Body of pancreas (tissue), 4 donors: ENCODE results near the gene ING4.

Experiments
- POLR2A ChIP-seq, 3 donors: fragments of 450-650 bp; IDR thresholded peaks; one replicate each; pipeline ENCODE4 v1.6.1; 2016; ENCODE audit warnings: antibody characterized with exemption in 3 of 3, mild to moderate bottlenecking in 2 of 3
- TF ChIP-seq, protein P1 (sequence below), 7 experiments: fragments of 450-650 bp in 4 of 7; fragments of 200-600 bp in 3 of 7; sonication (generic) in 3 of 7; IDR thresholded peaks; one replicate each; pipeline ENCODE4 v1.5.1; 2016 to 2019; ENCODE audit warnings: antibody characterized with exemption in 7 of 7

DNA sequence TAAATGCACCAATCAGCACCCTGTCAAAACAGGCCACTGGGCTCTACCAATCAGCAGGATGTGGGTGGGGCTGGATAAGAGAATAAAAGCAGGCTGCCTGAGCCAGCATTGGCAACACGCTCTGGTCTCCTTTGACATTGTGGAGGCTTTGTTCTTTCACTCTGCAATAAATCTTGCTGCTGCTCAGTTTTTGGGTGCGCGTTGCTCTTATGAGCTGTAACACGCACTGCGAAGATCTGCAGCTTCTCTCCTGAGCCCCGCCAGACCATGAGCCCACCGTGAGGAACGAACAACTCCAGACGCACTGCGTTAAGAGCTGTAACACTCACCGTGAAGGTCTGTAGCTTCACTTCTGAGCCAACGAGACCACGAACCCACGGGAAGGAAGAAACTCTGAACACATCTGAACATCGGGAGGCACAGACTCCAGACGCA lies 46.1 kb upstream of the ING4 start:
- TF ChIP-seq, protein P1, sequence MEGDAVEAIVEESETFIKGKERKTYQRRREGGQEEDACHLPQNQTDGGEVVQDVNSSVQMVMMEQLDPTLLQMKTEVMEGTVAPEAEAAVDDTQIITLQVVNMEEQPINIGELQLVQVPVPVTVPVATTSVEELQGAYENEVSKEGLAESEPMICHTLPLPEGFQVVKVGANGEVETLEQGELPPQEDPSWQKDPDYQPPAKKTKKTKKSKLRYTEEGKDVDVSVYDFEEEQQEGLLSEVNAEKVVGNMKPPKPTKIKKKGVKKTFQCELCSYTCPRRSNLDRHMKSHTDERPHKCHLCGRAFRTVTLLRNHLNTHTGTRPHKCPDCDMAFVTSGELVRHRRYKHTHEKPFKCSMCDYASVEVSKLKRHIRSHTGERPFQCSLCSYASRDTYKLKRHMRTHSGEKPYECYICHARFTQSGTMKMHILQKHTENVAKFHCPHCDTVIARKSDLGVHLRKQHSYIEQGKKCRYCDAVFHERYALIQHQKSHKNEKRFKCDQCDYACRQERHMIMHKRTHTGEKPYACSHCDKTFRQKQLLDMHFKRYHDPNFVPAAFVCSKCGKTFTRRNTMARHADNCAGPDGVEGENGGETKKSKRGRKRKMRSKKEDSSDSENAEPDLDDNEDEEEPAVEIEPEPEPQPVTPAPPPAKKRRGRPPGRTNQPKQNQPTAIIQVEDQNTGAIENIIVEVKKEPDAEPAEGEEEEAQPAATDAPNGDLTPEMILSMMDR (IDR thresholded peaks at IDR 0.05): no peak
- TF ChIP-seq POLR2A (IDR thresholded peaks at IDR 0.05): no peak
